C4-2B (cell line): ENCODE data around the gene SLC22A7.

Experiments
- ZFX ChIP-seq: fragments of 450-650 bp; IDR thresholded peaks from 2 replicates; pipeline ENCODE4 v1.6.1; 2017
- TF ChIP-seq, protein P1 (sequence below): fragments of 450-650 bp; conservative IDR thresholded peaks from 2 replicates; pipeline ENCODE4 v1.5.1; 2017; ENCODE audit warnings: mild to moderate bottlenecking

DNA sequence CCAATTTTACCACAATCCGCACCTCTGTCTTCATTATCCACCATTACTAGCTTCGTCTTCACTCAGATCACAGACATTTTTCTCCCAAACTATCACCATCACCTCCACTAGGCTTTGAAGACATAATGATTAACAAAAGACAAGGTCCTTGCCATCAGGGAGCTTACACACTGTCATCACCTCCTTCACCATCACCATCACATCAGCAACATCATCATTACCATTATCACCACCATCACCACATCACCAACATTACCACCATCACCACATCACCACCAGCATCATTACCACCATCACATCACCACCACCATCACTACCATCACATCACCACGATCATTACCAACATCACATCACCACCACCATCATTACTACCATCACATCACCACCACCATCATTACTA is 4.4 kb upstream of the SLC22A7 start:
- TF ChIP-seq, protein P1, sequence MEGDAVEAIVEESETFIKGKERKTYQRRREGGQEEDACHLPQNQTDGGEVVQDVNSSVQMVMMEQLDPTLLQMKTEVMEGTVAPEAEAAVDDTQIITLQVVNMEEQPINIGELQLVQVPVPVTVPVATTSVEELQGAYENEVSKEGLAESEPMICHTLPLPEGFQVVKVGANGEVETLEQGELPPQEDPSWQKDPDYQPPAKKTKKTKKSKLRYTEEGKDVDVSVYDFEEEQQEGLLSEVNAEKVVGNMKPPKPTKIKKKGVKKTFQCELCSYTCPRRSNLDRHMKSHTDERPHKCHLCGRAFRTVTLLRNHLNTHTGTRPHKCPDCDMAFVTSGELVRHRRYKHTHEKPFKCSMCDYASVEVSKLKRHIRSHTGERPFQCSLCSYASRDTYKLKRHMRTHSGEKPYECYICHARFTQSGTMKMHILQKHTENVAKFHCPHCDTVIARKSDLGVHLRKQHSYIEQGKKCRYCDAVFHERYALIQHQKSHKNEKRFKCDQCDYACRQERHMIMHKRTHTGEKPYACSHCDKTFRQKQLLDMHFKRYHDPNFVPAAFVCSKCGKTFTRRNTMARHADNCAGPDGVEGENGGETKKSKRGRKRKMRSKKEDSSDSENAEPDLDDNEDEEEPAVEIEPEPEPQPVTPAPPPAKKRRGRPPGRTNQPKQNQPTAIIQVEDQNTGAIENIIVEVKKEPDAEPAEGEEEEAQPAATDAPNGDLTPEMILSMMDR: no peak
- no peak for TF ChIP-seq ZFX
